ENCODE data around the gene HAP1. TPM values are rescaled to one million over a fixed set of nuclear protein-coding genes. Genes with fewer than 3 reads are reported as not detected.

Gene HAP1
- total and polyA plus RNA-seq, 2 donors (not counting 1 experiment from before 2014, with no cell fraction given) = 0.02 to 0.17 TPM

- no peak overlapping the region for H2AFZ ChIP-seq (ENCODE audit: low read length)
- peaks cover 19% of the 10 kb centered on the region for H3K4me1 ChIP-seq (ENCODE audit: control insufficient read depth, extremely low read depth, insufficient read depth, low read length)
- no peaks in the 10 kb centered on the region for H3K27me3 ChIP-seq (ENCODE audit: control insufficient read depth, insufficient read depth, low read length)
- H3K36me3 ChIP-seq (ENCODE audit: control insufficient read depth, insufficient read depth, low read length) = no peaks in the 10 kb centered on the region
- no peaks in the 10 kb centered on the region for H3K9me3 ChIP-seq (ENCODE audit: control insufficient read depth, insufficient read depth, low read depth, low read length)
- H3K9ac ChIP-seq (ENCODE audit: insufficient read depth, low read length) = no peak overlapping the region
- no peak overlapping the region for H3K4me3 ChIP-seq (replicated peaks in 1 of 4; ENCODE audit: control extremely low read depth in 1 of 4, insufficient read depth in 1 of 4, low read depth in 3 of 4, low read length in 4 of 4)
- no peaks in the 10 kb centered on the region for H4K20me1 ChIP-seq (ENCODE audit: control insufficient read depth, extremely low read depth, insufficient read depth, low read length)
- H3K27ac ChIP-seq (ENCODE audit: insufficient read depth, low read length) = no peak overlapping the region
- no peak overlapping the region for H3K4me2 ChIP-seq (ENCODE audit: extremely low read depth, insufficient read depth, low read length)
- no peak for TF ChIP-seq EZH2 (IDR thresholded peaks at IDR 0.05; ENCODE audit: low read length, missing control alignments)
- TF ChIP-seq CTCF (conservative IDR thresholded peaks at IDR 0.05 in 1 of 2, IDR thresholded peaks at IDR 0.05 in 1 of 2; ENCODE audit: low read depth in 1 of 2, low read length in 2 of 2) = no peak
- no peaks in the 10 kb centered on the region for H3K79me2 ChIP-seq (ENCODE audit: control insufficient read depth, insufficient read depth, low read length)
- DNase-seq (ENCODE audit: low read depth in 2 of 2) = peak in 1 of 2 donors; percentile 50
These were observed 39.3 kb upstream of the HAP1 start for GRCh38 chr17:41773731-41774193.

DNA sequence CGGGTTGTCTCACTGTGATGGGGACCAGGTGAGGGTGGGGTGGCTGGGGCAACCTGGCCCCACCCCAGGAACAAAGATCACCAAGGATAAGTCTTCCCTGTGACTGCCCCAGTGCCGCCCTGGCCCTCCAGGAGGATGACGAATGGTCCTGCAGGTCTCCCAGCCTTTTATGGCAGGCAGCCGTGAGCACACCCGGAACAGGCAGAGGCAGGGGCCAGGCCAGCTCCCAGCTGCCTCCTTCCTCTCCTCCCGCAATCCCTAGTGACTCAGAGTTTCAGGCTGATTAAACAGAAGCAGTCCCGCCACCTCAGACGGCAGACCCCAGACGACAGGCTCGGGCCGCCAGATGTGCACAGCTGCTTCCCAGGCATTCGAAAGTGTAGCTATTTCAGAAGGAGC, 38.7 kb upstream of the HAP1 start:
- Histone ChIP-seq H3K4me1 (ENCODE audit: control insufficient read depth, extremely low read depth, insufficient read depth, low read length) (peaks cover 18% of the 10 kb centered on the region), H3K36me3 (ENCODE audit: control insufficient read depth, insufficient read depth, low read length) (no peaks in the 10 kb centered on the region), H3K27me3 (ENCODE audit: control insufficient read depth, insufficient read depth, low read length) (no peaks in the 10 kb centered on the region), H3K4me2 (ENCODE audit: extremely low read depth, insufficient read depth, low read length) (peak overlapping the region; percentile 44), H3K79me2 (ENCODE audit: control insufficient read depth, insufficient read depth, low read length) (no peaks in the 10 kb centered on the region), H4K20me1 (ENCODE audit: control insufficient read depth, extremely low read depth, insufficient read depth, low read length) (no peaks in the 10 kb centered on the region), H3K9ac (ENCODE audit: insufficient read depth, low read length) (no peak overlapping the region), H2AFZ (ENCODE audit: low read length) (no peak overlapping the region), H3K27ac (ENCODE audit: insufficient read depth, low read length) (no peak overlapping the region), H3K9me3 (ENCODE audit: control insufficient read depth, insufficient read depth, low read depth, low read length) (no peaks in the 10 kb centered on the region), H3K4me3 (replicated peaks in 1 of 4; ENCODE audit: control extremely low read depth in 1 of 4, insufficient read depth in 1 of 4, low read depth in 3 of 4, low read length in 4 of 4) (no peak overlapping the region)
- DNase-seq (ENCODE audit: low read depth in 2 of 2) = peak; percentile 89 to 92
- no peak for TF ChIP-seq CTCF (conservative IDR thresholded peaks at IDR 0.05 in 1 of 2, IDR thresholded peaks at IDR 0.05 in 1 of 2; ENCODE audit: low read depth in 1 of 2, low read length in 2 of 2)
- TF ChIP-seq EZH2 (IDR thresholded peaks at IDR 0.05; ENCODE audit: low read length, missing control alignments) = no peak

- DNase-seq (ENCODE audit: low read depth in 2 of 2) = no peak
- no peak overlapping the region for H3K9ac ChIP-seq (ENCODE audit: insufficient read depth, low read length)
- H3K27me3 ChIP-seq (ENCODE audit: control insufficient read depth, insufficient read depth, low read length) = no peaks in the 10 kb centered on the region
- H3K4me2 ChIP-seq (ENCODE audit: extremely low read depth, insufficient read depth, low read length) = peak overlapping the region; percentile 44
- H3K36me3 ChIP-seq (ENCODE audit: control insufficient read depth, insufficient read depth, low read length) = no peaks in the 10 kb centered on the region
- H3K4me1 ChIP-seq (ENCODE audit: control insufficient read depth, extremely low read depth, insufficient read depth, low read length) = peaks cover 13% of the 10 kb centered on the region
- H3K4me3 ChIP-seq (replicated peaks in 1 of 4; ENCODE audit: control extremely low read depth in 1 of 4, insufficient read depth in 1 of 4, low read depth in 3 of 4, low read length in 4 of 4) = no peak overlapping the region
- H3K79me2 ChIP-seq (ENCODE audit: control insufficient read depth, insufficient read depth, low read length) = no peaks in the 10 kb centered on the region
- no peak overlapping the region for H2AFZ ChIP-seq (ENCODE audit: low read length)
- no peaks in the 10 kb centered on the region for H4K20me1 ChIP-seq (ENCODE audit: control insufficient read depth, extremely low read depth, insufficient read depth, low read length)
- no peak for TF ChIP-seq EZH2 (IDR thresholded peaks at IDR 0.05; ENCODE audit: low read length, missing control alignments)
- TF ChIP-seq CTCF (conservative IDR thresholded peaks at IDR 0.05 in 1 of 2, IDR thresholded peaks at IDR 0.05 in 1 of 2; ENCODE audit: low read depth in 1 of 2, low read length in 2 of 2) = no peak
- H3K9me3 ChIP-seq (ENCODE audit: control insufficient read depth, insufficient read depth, low read depth, low read length) = no peaks in the 10 kb centered on the region
- no peak overlapping the region for H3K27ac ChIP-seq (ENCODE audit: insufficient read depth, low read length)
These were observed 38.2 kb upstream of the HAP1 start for GRCh38 chr17:41772586-41773189.

All from fibroblast of lung (primary cell).